GM12878 (cell line): Measurements from ENCODE around the gene NOL12. TPM values are rescaled to one million over a fixed set of nuclear protein-coding genes. Genes with fewer than 3 reads are reported as not detected.

Experiments
- ATAC-seq: fragments of 200-7000 bp; cut with Tn5 transposase; 3 replicates; pipeline ENCODE4 v1.9.1; 2020; ENCODE audit warnings: mild to moderate bottlenecking, moderate library complexity
- BruUV-seq: library from RNA; stranded (reverse); fragments of 400-500 nt; replicated peaks from 2 replicates; lab custom pipeline; 2021; lab: Mats Ljungman, UMichigan
- CTCF ChIA-PET: fragments of 300-600 bp; sonication (Branson Sonifier 250); formaldehyde crosslinking; extraction: SDS; loops from one replicate; lab custom pipeline; 2021; ENCODE audit warnings: inconsistent platforms; lab: Yijun Ruan, JAX
- POLR2A ChIA-PET: fragments of 350-600 bp; formaldehyde crosslinking; extraction: SDS; loops from one replicate; lab custom pipeline; 2021; ENCODE audit warnings: inconsistent platforms; lab: Charles Lee
- RAD21 ChIA-PET: fragments of 300-600 bp; sonication (Branson Sonifier 250); formaldehyde crosslinking; loops from one replicate; lab custom pipeline; 2023; ENCODE audit warnings: antibody characterized with exemption; ENCODE audit not compliant: unreplicated experiment; lab: Charles Lee
- SMC1A ChIA-PET: fragments of 300-600 bp; sonication (Branson Sonifier 250); formaldehyde crosslinking; loops from one replicate; lab custom pipeline; 2023; ENCODE audit not compliant: unreplicated experiment, uncharacterized antibody; lab: Charles Lee
- DNase-seq: peaks from one replicate; pipeline ENCODE4 v3.0.0-alpha.2; 2011; ENCODE audit warnings: low read depth, low spot score
- FAIRE-seq: peaks from 3 replicates; lab custom pipeline; 2011; peaks lifted over from hg19 to GRCh38; lab: Jason Lieb, UNC
- H2AFZ ChIP-seq: 2 replicates; pipeline ENCODE4 v1.6.0; 2011; ENCODE audit warnings: low read depth, low read length, control low read depth; ENCODE audit not compliant: control insufficient read depth
- H3K27ac ChIP-seq: 2 replicates; pipeline ENCODE4 v1.5.1; 2011; ENCODE audit warnings: control low read depth; ENCODE audit not compliant: control insufficient read depth, insufficient read depth
- H3K27me3 ChIP-seq, 2 experiments: replicated peaks in 1 of 2; 2 replicates each; pipeline versions ENCODE4 v1.6.0 to v1.6.1; 2011; ENCODE audit warnings: low read length in 1 of 2; ENCODE audit not compliant: control insufficient read depth in 2 of 2, insufficient read depth in 2 of 2
- H3K36me3 ChIP-seq, 2 experiments: 2 replicates each; pipeline ENCODE4 v1.5.1; 2011; ENCODE audit warnings: low read length in 1 of 2; ENCODE audit not compliant: control insufficient read depth in 2 of 2, insufficient read depth in 2 of 2
- H3K4me1 ChIP-seq: 2 replicates; pipeline ENCODE4 v1.6.1; 2011; ENCODE audit warnings: mild to moderate bottlenecking, low read length, moderate library complexity, mixed read lengths; ENCODE audit not compliant: control insufficient read depth, insufficient read depth
- H3K4me2 ChIP-seq: 2 replicates; pipeline ENCODE4 v1.6.0; 2011; ENCODE audit warnings: control low read depth; ENCODE audit not compliant: control insufficient read depth, insufficient read depth
- H3K4me3 ChIP-seq: fragments of 200-600 bp; sonication (generic); 2 replicates; pipeline ENCODE4 v1.5.1; 2016
- H3K79me2 ChIP-seq: 2 replicates; pipeline ENCODE4 v1.6.0; 2011; ENCODE audit warnings: low read length; ENCODE audit not compliant: control insufficient read depth, insufficient read depth
- H3K9ac ChIP-seq: 2 replicates; pipeline ENCODE4 v1.8.0; 2011; ENCODE audit warnings: low read length, control low read depth, mixed read lengths; ENCODE audit not compliant: control insufficient read depth, insufficient read depth
- H3K9me3 ChIP-seq: replicated peaks from 3 replicates; pipeline ENCODE4 v1.5.1; 2011; ENCODE audit warnings: mild to moderate bottlenecking, low read length; ENCODE audit not compliant: control insufficient read depth, insufficient read depth
- H4K20me1 ChIP-seq: 2 replicates; pipeline ENCODE4 v1.6.0; 2011; ENCODE audit not compliant: control insufficient read depth, insufficient read depth
- CREB1 ChIP-seq: IDR thresholded peaks from 2 replicates; pipeline ENCODE4 v1.6.1; 2012; ENCODE audit warnings: low read depth, mild to moderate bottlenecking, inconsistent platforms
- IKZF2 ChIP-seq, 2 experiments: fragments of 450-650 bp; IDR thresholded peaks; 2 replicates each; pipeline ENCODE4 v1.6.1; 2017; ENCODE audit warnings: mild to moderate bottlenecking in 2 of 2, moderate library complexity in 2 of 2
- PAX5 ChIP-seq: IDR thresholded peaks from 2 replicates; pipeline ENCODE4 v1.6.1; 2011; ENCODE audit warnings: low read depth, low read length, borderline replicate concordance
- PML ChIP-seq: IDR thresholded peaks from 2 replicates; pipeline ENCODE4 v1.6.1; 2012; ENCODE audit warnings: low read length, inconsistent platforms
- POLR2AphosphoS5 ChIP-seq: IDR thresholded peaks from 2 replicates; pipeline ENCODE4 v1.6.1; 2011; ENCODE audit warnings: mild to moderate bottlenecking, low read length, inconsistent platforms
- WGBS: methylation state at CpG from one replicate; pipeline ENCODE4 v1.1.6; 2016; ENCODE audit warnings: low lambda C conversion rate; ENCODE audit not compliant: insufficient replicate concordance, insufficient coverage; ENCODE audit errors: missing lambda C conversion rate; 5-methylcytosine and 5-hydroxymethylcytosine counted together
- in situ Hi-C: fragments of 300-500 bp; cut with MboI; formaldehyde crosslinking; loops from 9 replicates; pipeline ENCODE4 v1.14.3; 2018; ENCODE audit warnings: mixed read lengths
- intact Hi-C: fragments of 100-400 bp; cut with micrococcal nuclease; formaldehyde crosslinking; loops from one replicate; pipeline ENCODE4 v1.14.2; 2022; ENCODE audit not compliant: unreplicated experiment
- polyA plus RNA-seq, 11 experiments: library from polyadenylated mRNA; depleted of rRNA in 4 of 11; unstranded in 6 of 11; stranded (reverse) in 5 of 11; fragments of >200 nt; fragmentation: Nextera tagmentation in 4 of 11; fragmentation: Illumina TruSeq in 1 of 11; extraction: Ambion mirVana in 4 of 11; extraction: Trizol in 1 of 11; gene quantifications; 1 replicate in 1 of 11; 2 replicates in 10 of 11; pipeline versions ENCODE4 v1.2.1 to v1.2.3, GENCODE V29; 2011 to 2016; ENCODE audit warnings: inconsistent platforms in 2 of 11, missing spikeins in 2 of 11, low read depth in 1 of 11
- total RNA-seq, 4 experiments: library from RNA; depleted of rRNA in 3 of 4; stranded (reverse); fragments of >200 nt in 3 of 4; fragmentation: Illumina TruSeq in 1 of 4; extraction: Trizol in 1 of 4; gene quantifications; 2 replicates each; pipeline versions ENCODE4 v1.2.1 to v1.2.3, GENCODE V29; 2013 to 2021
- TF ChIP-seq, protein P1 (sequence below): fragments of 450-650 bp; IDR thresholded peaks from 2 replicates; pipeline ENCODE4 v1.6.1; 2017; ENCODE audit warnings: mild to moderate bottlenecking, moderate library complexity
- TF ChIP-seq, protein P2 (sequence below): IDR thresholded peaks from 2 replicates; pipeline ENCODE4 v1.6.1; 2012; ENCODE audit warnings: low read depth, low read length, improper control_type of control experiment
- TF ChIP-seq, protein P3 (sequence below): IDR thresholded peaks from 2 replicates; pipeline ENCODE4 v1.6.1; 2012; ENCODE audit warnings: low read depth, low read length, improper control_type of control experiment
- TF ChIP-seq, protein P4 (sequence below): IDR thresholded peaks from 2 replicates; pipeline ENCODE4 v1.6.1; 2011; ENCODE audit warnings: low read depth, mild to moderate bottlenecking, low read length, moderate library complexity, borderline replicate concordance; ENCODE audit errors: extremely low read depth
- TF ChIP-seq, protein P5 (sequence below): IDR thresholded peaks from 2 replicates; pipeline ENCODE4 v1.6.1; 2012; ENCODE audit warnings: low read depth, low read length, improper control_type of control experiment

Gene NOL12
- total and polyA plus RNA-seq, 10 of the 15 experiments (the other 5 are each of a cell fraction or from before 2014, with no cell fraction given) = 3.3 to 69.4 (median 41.1) TPM

DNA sequence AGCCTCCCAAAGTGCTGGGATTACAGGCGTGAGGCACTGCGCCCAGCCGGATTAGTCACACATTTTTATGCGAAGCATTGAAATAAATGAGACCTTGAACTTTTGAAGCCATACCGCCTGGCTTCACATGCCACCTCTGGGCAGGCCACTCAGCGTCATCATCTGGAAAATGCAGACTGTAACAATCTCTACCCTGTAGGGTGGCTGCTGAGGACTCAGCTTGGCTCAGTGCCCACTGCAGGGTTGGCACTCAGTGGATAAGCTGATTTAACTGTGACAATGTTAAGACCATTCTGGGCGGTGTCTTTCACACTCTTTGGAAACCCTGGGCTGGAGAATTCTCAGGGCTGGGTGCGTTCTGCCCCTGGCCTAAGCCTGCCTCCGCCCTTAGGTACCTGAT lies 38.2 kb upstream of the NOL12 start:
- Histone ChIP-seq H4K20me1 (no peaks in the 10 kb centered on the region), H3K9ac (no peak overlapping the region)
- CTCF ChIA-PET = interaction anchor here (0.7 kb wide), 1 partner anchor 40 kb away, joined by 3 read pairs; no protein-coding TSS in a partner anchor

More for the DNA sequence above, 38.2 kb upstream of the NOL12 start:
- ChIA-PET POLR2A (interaction anchor here (0.6 to 1.6 kb wide), 3 partner anchors 10 to 147 kb away, joined by 3 to 4 read pairs (median 3); no protein-coding TSS in a partner anchor), RAD21 (interaction anchor here (1.5 kb wide), 1 partner anchor 10 kb away, joined by 3 read pairs; the partner anchor contains the start of gene PDXP), SMC1A (no interaction called here)
- Histone ChIP-seq H3K36me3 (peaks cover 15 to 31% of the 10 kb centered on the region in 2 experiments; a peak in 3 of 4 replicates), H3K79me2 (peaks cover 5% of the 10 kb centered on the region), H3K27me3 (no peaks in the 10 kb centered on the region), H3K9me3 (no peaks in the 10 kb centered on the region), H3K4me2 (no peak overlapping the region), H3K4me1 (peaks cover 7% of the 10 kb centered on the region), H3K27ac (no peak overlapping the region), H3K4me3 (no peak overlapping the region), H2AFZ (no peak overlapping the region)
- ATAC-seq (no peak), DNase-seq (no peak), FAIRE-seq (no peak)
- TF ChIP-seq PAX5 (no peak), PML (no peak), CREB1 (no peak), POLR2AphosphoS5 (no peak), IKZF2 (IDR thresholded peaks at IDR 0.05) (no peak)
- TF ChIP-seq, protein P1, sequence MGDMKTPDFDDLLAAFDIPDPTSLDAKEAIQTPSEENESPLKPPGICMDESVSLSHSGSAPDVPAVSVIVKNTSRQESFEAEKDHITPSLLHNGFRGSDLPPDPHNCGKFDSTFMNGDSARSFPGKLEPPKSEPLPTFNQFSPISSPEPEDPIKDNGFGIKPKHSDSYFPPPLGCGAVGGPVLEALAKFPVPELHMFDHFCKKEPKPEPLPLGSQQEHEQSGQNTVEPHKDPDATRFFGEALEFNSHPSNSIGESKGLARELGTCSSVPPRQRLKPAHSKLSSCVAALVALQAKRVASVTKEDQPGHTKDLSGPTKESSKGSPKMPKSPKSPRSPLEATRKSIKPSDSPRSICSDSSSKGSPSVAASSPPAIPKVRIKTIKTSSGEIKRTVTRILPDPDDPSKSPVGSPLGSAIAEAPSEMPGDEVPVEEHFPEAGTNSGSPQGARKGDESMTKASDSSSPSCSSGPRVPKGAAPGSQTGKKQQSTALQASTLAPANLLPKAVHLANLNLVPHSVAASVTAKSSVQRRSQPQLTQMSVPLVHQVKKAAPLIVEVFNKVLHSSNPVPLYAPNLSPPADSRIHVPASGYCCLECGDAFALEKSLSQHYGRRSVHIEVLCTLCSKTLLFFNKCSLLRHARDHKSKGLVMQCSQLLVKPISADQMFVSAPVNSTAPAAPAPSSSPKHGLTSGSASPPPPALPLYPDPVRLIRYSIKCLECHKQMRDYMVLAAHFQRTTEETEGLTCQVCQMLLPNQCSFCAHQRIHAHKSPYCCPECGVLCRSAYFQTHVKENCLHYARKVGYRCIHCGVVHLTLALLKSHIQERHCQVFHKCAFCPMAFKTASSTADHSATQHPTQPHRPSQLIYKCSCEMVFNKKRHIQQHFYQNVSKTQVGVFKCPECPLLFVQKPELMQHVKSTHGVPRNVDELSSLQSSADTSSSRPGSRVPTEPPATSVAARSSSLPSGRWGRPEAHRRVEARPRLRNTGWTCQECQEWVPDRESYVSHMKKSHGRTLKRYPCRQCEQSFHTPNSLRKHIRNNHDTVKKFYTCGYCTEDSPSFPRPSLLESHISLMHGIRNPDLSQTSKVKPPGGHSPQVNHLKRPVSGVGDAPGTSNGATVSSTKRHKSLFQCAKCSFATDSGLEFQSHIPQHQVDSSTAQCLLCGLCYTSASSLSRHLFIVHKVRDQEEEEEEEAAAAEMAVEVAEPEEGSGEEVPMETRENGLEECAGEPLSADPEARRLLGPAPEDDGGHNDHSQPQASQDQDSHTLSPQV = no peak
- TF ChIP-seq, protein P2, sequence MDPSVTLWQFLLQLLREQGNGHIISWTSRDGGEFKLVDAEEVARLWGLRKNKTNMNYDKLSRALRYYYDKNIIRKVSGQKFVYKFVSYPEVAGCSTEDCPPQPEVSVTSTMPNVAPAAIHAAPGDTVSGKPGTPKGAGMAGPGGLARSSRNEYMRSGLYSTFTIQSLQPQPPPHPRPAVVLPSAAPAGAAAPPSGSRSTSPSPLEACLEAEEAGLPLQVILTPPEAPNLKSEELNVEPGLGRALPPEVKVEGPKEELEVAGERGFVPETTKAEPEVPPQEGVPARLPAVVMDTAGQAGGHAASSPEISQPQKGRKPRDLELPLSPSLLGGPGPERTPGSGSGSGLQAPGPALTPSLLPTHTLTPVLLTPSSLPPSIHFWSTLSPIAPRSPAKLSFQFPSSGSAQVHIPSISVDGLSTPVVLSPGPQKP = no peak
- TF ChIP-seq, protein P3, sequence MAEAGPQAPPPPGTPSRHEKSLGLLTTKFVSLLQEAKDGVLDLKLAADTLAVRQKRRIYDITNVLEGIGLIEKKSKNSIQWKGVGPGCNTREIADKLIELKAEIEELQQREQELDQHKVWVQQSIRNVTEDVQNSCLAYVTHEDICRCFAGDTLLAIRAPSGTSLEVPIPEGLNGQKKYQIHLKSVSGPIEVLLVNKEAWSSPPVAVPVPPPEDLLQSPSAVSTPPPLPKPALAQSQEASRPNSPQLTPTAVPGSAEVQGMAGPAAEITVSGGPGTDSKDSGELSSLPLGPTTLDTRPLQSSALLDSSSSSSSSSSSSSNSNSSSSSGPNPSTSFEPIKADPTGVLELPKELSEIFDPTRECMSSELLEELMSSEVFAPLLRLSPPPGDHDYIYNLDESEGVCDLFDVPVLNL = no peak
- TF ChIP-seq, protein P4, sequence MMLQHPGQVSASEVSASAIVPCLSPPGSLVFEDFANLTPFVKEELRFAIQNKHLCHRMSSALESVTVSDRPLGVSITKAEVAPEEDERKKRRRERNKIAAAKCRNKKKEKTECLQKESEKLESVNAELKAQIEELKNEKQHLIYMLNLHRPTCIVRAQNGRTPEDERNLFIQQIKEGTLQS = no peak
- TF ChIP-seq, protein P5, sequence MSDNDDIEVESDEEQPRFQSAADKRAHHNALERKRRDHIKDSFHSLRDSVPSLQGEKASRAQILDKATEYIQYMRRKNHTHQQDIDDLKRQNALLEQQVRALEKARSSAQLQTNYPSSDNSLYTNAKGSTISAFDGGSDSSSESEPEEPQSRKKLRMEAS = no peak
- no TSS peak for BruUV-seq
- intact Hi-C loops = no loop called here
- in situ Hi-C loops = no loop called here
- WGBS = 96% methylated on average over 9 of the region's 9 CpGs
